Adrenal gland (tissue), 12 donors: ENCODE measurements around the gene CNNM4. TPM values are rescaled to one million over a fixed set of nuclear protein-coding genes. Genes with fewer than 3 reads are reported as not detected.
A peak's percentile ranks its signal among the peaks of the same experiment; 100 is the strongest.
"Not testable (repeated sequence)": the region's sequence is repeated elsewhere in the genome, so short reads cannot be mapped to it uniquely, and the experiment has no call there.

Experiments used
- DNase-seq, 7 donors: peaks; one replicate each; pipeline ENCODE4 v3.0.0-alpha.2; 2019 to 2020
- H3K27ac ChIP-seq, 5 donors: fragments of 200-600 bp; sonication (generic) in 4 of 5; 1 replicate in 3 of 5; 2 replicates in 2 of 5; pipeline versions ENCODE4 v1.5.1 to v1.8.0; 2016 to 2020; ENCODE audit warnings: mild to moderate bottlenecking in 1 of 5
- H3K27me3 ChIP-seq: fragments of 200-600 bp; 2 replicates; pipeline ENCODE4 v1.8.0; 2021
- H3K36me3 ChIP-seq, 2 donors: fragments of 200-600 bp; replicated peaks in 1 of 2; 1 replicate in 1 of 2; 2 replicates in 1 of 2; pipeline versions ENCODE4 v1.5.1 to v1.8.0; 2018 to 2022
- H3K4me1 ChIP-seq, 2 donors: fragments of 200-600 bp; replicated peaks in 1 of 2; 1 replicate in 1 of 2; 2 replicates in 1 of 2; pipeline versions ENCODE4 v1.5.1 to v1.8.0; 2018 to 2021
- H3K4me3 ChIP-seq, 4 donors: fragments of 200-600 bp; sonication (generic) in 3 of 4; one replicate each; pipeline ENCODE4 v1.5.1; 2016 to 2018
- H3K9me3 ChIP-seq, 3 donors: fragments of 200-600 bp; sonication (generic) in 1 of 3; replicated peaks in 1 of 3; 1 replicate in 2 of 3; 2 replicates in 1 of 3; pipeline versions ENCODE4 v1.5.1 to v1.8.0; 2016 to 2021
- CTCF ChIP-seq, 6 experiments: fragments of 450-650 bp in 4 of 6; fragments of 200-600 bp in 2 of 6; sonication (generic) in 1 of 6; IDR thresholded peaks; 1 replicate in 5 of 6; 2 replicates in 1 of 6; pipeline versions ENCODE4 v1.5.1 to v1.8.0; 2016 to 2021; ENCODE audit warnings: antibody characterized with exemption in 6 of 6, mild to moderate bottlenecking in 2 of 6, moderate library complexity in 1 of 6
- POLR2A ChIP-seq, 2 donors: fragments of 450-650 bp; IDR thresholded peaks; one replicate each; pipeline ENCODE4 v1.6.1; 2017; ENCODE audit warnings: antibody characterized with exemption in 2 of 2, mild to moderate bottlenecking in 2 of 2, moderate library complexity in 1 of 2
- WGBS, 4 donors: extraction: QIAGEN DNeasy Blood & Tissue Kit in 2 of 4; methylation state at CpG; one replicate each; pipeline versions ENCODE4 v1.1.5 to v1.1.7; 2013 to 2017; 5-methylcytosine and 5-hydroxymethylcytosine counted together
- intact Hi-C, 2 donors: fragments of 100-400 bp; cut with DNase I; formaldehyde crosslinking; loops; one replicate each; pipeline versions ENCODE4 v1.14.1 to v1.15.0; 2022 to 2023
- polyA plus RNA-seq, 3 donors: library from polyadenylated mRNA; stranded (reverse); fragments of 200-250 nt in 2 of 3; fragments of 350-450 nt in 1 of 3; fragmentation: Illumina TruSeq in 1 of 3; extraction: RNeasy Lipid Tissue Mini Kit (QIAGEN cat#74804) in 1 of 3; gene quantifications; one replicate each; pipeline ENCODE4 v1.2.3, GENCODE V29; 2013 to 2014
- total RNA-seq, 9 donors: library from RNA; depleted of rRNA in 4 of 9; stranded (reverse); fragments of >200 nt in 4 of 9; fragments of 120-200 nt in 1 of 9; fragmentation: NEBNext Ultra II Directional in 1 of 9; extraction: Animal tissue kit (Norgen Biotek cat#: 25700) in 1 of 9; gene quantifications; one replicate each; pipeline versions ENCODE4 v1.1.0 to v1.2.4, GENCODE V29; 2013 to 2023
- donor health status: healthy with polysubstance abuse.
- donor health status: Bipolar disorder and iron deficiency.
- donor health status: DM: yes; HTN: yes; CAD: no.
- donor health status: DM: no; HTN: no; CAD: no.
- donor health status: DM: no; HTN: no; CAD: no.
- donor health status: DM: yes; HTN: yes; CAD: no.

The CNNM4 gene
- total and polyA plus RNA-seq, 12 donors = 2.2 to 7.7 (median 4.4) TPM

- WGBS, 4 donors = 36 to 57% (median 43%) methylated on average over 8 to 15 of the region's 15 CpGs
- DNase-seq = peak; percentile 74 to 93 (median 82)
- TF ChIP-seq CTCF (IDR thresholded peaks at IDR 0.05) = peak; percentile 75 to 93 (median 88)
- TF ChIP-seq POLR2A (IDR thresholded peaks at IDR 0.05) = no peak
These were observed 40.5 kb downstream of the CNNM4 start for GRCh38 chr2:96801005-96801785.

GRCh38 chr2:96801786-96802595 lies 41.3 kb downstream of the CNNM4 start:
- Histone ChIP-seq H3K4me1 (peaks cover 0 to 8% of the 10 kb centered on the region in 2 donors), H3K4me3 (no peak overlapping the region), H3K27me3 (no peaks in the 10 kb centered on the region), H3K36me3 (peaks cover 0 to 12% of the 10 kb centered on the region in 2 donors), H3K27ac (no peak overlapping the region), H3K9me3 (no peaks in the 10 kb centered on the region)
- no peak for DNase-seq
- WGBS, 4 donors = 78 to 89% (median 81%) methylated on average over 7 to 10 of the region's 10 CpGs
- intact Hi-C loops = no loop called here
- TF ChIP-seq CTCF (IDR thresholded peaks at IDR 0.05) = no peak
- no peak for TF ChIP-seq POLR2A (IDR thresholded peaks at IDR 0.05)

More at GRCh38 chr2:96801005-96801785, 40.5 kb downstream of the CNNM4 start:
- no peaks in the 10 kb centered on the region for H3K9me3 ChIP-seq
- H3K4me3 ChIP-seq = no peak overlapping the region
- H3K36me3 ChIP-seq = peaks cover 0 to 12% of the 10 kb centered on the region in 2 donors
- H3K4me1 ChIP-seq = peaks cover 0 to 8% of the 10 kb centered on the region in 2 donors
- no peaks in the 10 kb centered on the region for H3K27me3 ChIP-seq
- intact Hi-C loops = no loop called here
- H3K27ac ChIP-seq = no peak overlapping the region

GRCh38 chr2:96802721-96803120 lies 42.0 kb downstream of the CNNM4 start:
- Histone ChIP-seq H3K9me3 (no peaks in the 10 kb centered on the region), H3K4me3 (no peak overlapping the region), H3K27ac (no peak overlapping the region), H3K36me3 (peaks cover 0 to 11% of the 10 kb centered on the region in 2 donors), H3K4me1 (peaks cover 0 to 8% of the 10 kb centered on the region in 2 donors), H3K27me3 (no peaks in the 10 kb centered on the region)
- TF ChIP-seq CTCF (IDR thresholded peaks at IDR 0.05) (no peak), POLR2A (IDR thresholded peaks at IDR 0.05) (no peak)
- intact Hi-C loops = no loop called here
- 80 to 90% (median 84%) methylated on average over 6 to 7 of the region's 7 CpGs for WGBS, 4 donors
- DNase-seq = no peak

- no peaks in the 10 kb centered on the region for H3K27me3 ChIP-seq
- H3K4me1 ChIP-seq = peaks cover 0 to 8% of the 10 kb centered on the region in 2 donors
- no peak overlapping the region for H3K27ac ChIP-seq
- intact Hi-C loops = no loop called here
- H3K36me3 ChIP-seq = no peaks in the 10 kb centered on the region
- no peak overlapping the region for H3K4me3 ChIP-seq
- no peaks in the 10 kb centered on the region for H3K9me3 ChIP-seq
- DNase-seq = no peak
- no peak for TF ChIP-seq CTCF (IDR thresholded peaks at IDR 0.05)
- no peak for TF ChIP-seq POLR2A (IDR thresholded peaks at IDR 0.05)
These were observed 44.3 kb downstream of the CNNM4 start for GRCh38 chr2:96804986-96805385.

- H3K36me3 ChIP-seq, H3K27ac ChIP-seq, intact Hi-C loops, H3K9me3 ChIP-seq, H3K27me3 ChIP-seq, H3K4me1 ChIP-seq, H3K4me3 ChIP-seq, DNase-seq: not testable (repeated sequence)
- 90 to 96% (median 92%) methylated on average over 7 to 15 of the region's 20 CpGs for WGBS, 4 donors
These were observed 45.2 kb downstream of the CNNM4 start for GRCh38 chr2:96805946-96806345.
